ENCODE results near the gene KPNA6. TPM values are rescaled to one million over a fixed set of nuclear protein-coding genes. Genes with fewer than 3 reads are reported as not detected.

KPNA6 gene
- polyA plus RNA-seq, 1 donor: 39.9 TPM

- no peak for DNase-seq
These were observed 78.2 kb downstream of the KPNA6 start for GRCh38 chr1:32186077-32186476.

GRCh38 chr1:32186491-32186890 is 78.6 kb downstream of the KPNA6 start:
- no peak for DNase-seq

GRCh38 chr1:32187850-32188249 is 80.0 kb downstream of the KPNA6 start:
- no peak for DNase-seq

GRCh38 chr1:32192220-32192948 is 84.5 kb downstream of the KPNA6 start:
- DNase-seq: no peak

GRCh38 chr1:32194984-32195383 is 87.1 kb downstream of the KPNA6 start:
- no peak for DNase-seq

GRCh38 chr1:32195531-32195930 is 87.7 kb downstream of the KPNA6 start:
- DNase-seq: no peak

GRCh38 chr1:32195972-32196823 is 88.3 kb downstream of the KPNA6 start:
- DNase-seq: no peak

- no peak for DNase-seq
These were observed 89.2 kb downstream of the KPNA6 start for GRCh38 chr1:32197074-32197473.

- no peak for DNase-seq
These were observed 90.0 kb downstream of the KPNA6 start for GRCh38 chr1:32197837-32198236.

GRCh38 chr1:32198237-32199042 is 90.6 kb downstream of the KPNA6 start:
- no peak for DNase-seq

- no peak for DNase-seq
These were observed 91.3 kb downstream of the KPNA6 start for GRCh38 chr1:32199043-32199716.

GRCh38 chr1:32199717-32200072 is 91.8 kb downstream of the KPNA6 start:
- DNase-seq: no peak

- peak; percentile 70 for DNase-seq
These were observed 92.6 kb downstream of the KPNA6 start, which contains the start of gene CCDC28B for GRCh38 chr1:32200226-32201010. TSS of gene CCDC28B (plus strand) at chr1:32200595. CDS start at chr1:32201936, 1,341 bp downstream.

- peak; percentile 59 for DNase-seq
These were observed 93.4 kb downstream of the KPNA6 start for GRCh38 chr1:32201011-32201855.

GRCh38 chr1:32204943-32205361 is 97.1 kb downstream of the KPNA6 start:
- no peak for DNase-seq

- peak; percentile 88 for DNase-seq
These were observed 97.8 kb downstream of the KPNA6 start, which contains the start of gene IQCC for GRCh38 chr1:32205401-32206370. TSS of gene IQCC (plus strand) at chr1:32205671. CDS start at chr1:32205682, 11 bp downstream.

- DNase-seq: no peak
These were observed 100.6 kb downstream of the KPNA6 start for GRCh38 chr1:32208469-32208868.

GRCh38 chr1:32208891-32209328 is 101.1 kb downstream of the KPNA6 start, which contains the start of gene DCDC2B:
TSS of gene DCDC2B (plus strand) at chr1:32209089. CDS start at chr1:32209094, 5 bp downstream.
- no peak for DNase-seq
